IMR-90 (cell line): Measurements from ENCODE around the gene TMEM139. TPM values are rescaled to one million over a fixed set of nuclear protein-coding genes. Genes with fewer than 3 reads are reported as not detected.

Source experiments
- ATAC-seq: fragments of 200-7000 bp; cut with Tn5 transposase; 2 replicates; pipeline ENCODE4 v1.9.1; 2020; ENCODE audit warnings: low read depth, mild to moderate bottlenecking, moderate library complexity
- BruUV-seq: library from RNA; stranded (reverse); fragments of 400-500 nt; replicated peaks from 2 replicates; lab custom pipeline; 2021; lab: Mats Ljungman, UMichigan
- CTCF ChIA-PET: fragments of 300-600 bp; formaldehyde crosslinking; extraction: SDS; loops from one replicate; lab custom pipeline; 2021; ENCODE audit warnings: antibody characterized with exemption; lab: Yijun Ruan, JAX
- POLR2A ChIA-PET: fragments of 300-600 bp; sonication (Branson Sonifier 250); formaldehyde crosslinking; loops from one replicate; lab custom pipeline; 2022; ENCODE audit warnings: antibody characterized with exemption; ENCODE audit not compliant: unreplicated experiment; lab: Charles Lee
- DNase-seq: peaks from one replicate; pipeline ENCODE4 v3.0.0; 2013
- H2AFZ ChIP-seq: replicated peaks from 2 replicates; pipeline ENCODE3; 2013; ENCODE audit warnings: low read length, mild to moderate bottlenecking; ENCODE audit not compliant: poor library complexity
- H2AK5ac ChIP-seq: 2 replicates; pipeline ENCODE4 v1.6.1; 2013; ENCODE audit warnings: low read depth, low read length, inconsistent platforms
- H2AK9ac ChIP-seq: replicated peaks from 2 replicates; pipeline ENCODE3; 2013; ENCODE audit warnings: mild to moderate bottlenecking, low read depth, low read length, moderate library complexity; ENCODE audit not compliant: poor library complexity
- H2BK120ac ChIP-seq: 2 replicates; pipeline ENCODE4 v1.6.1; 2013; ENCODE audit warnings: low read depth, low read length, inconsistent platforms
- H2BK15ac ChIP-seq: 3 replicates; pipeline ENCODE4 v1.6.1; 2013; ENCODE audit warnings: low read depth, low read length, inconsistent platforms
- H2BK20ac ChIP-seq: 2 replicates; pipeline ENCODE4 v1.6.1; 2013; ENCODE audit warnings: low read depth, mild to moderate bottlenecking, inconsistent platforms, low read length, moderate library complexity
- H2BK5ac ChIP-seq: 2 replicates; pipeline ENCODE4 v1.6.1; 2013; ENCODE audit warnings: mild to moderate bottlenecking, low read depth, low read length, inconsistent platforms; ENCODE audit not compliant: poor library complexity, severe bottlenecking
- H3K14ac ChIP-seq: replicated peaks from 2 replicates; pipeline ENCODE4 v1.6.1; 2013; ENCODE audit warnings: low read depth, low read length, inconsistent platforms
- H3K18ac ChIP-seq: 2 replicates; pipeline ENCODE4 v1.6.1; 2013; ENCODE audit warnings: low read depth, low read length, control low read depth
- H3K23ac ChIP-seq: 2 replicates; pipeline ENCODE4 v1.6.1; 2013; ENCODE audit warnings: low read depth, low read length, inconsistent platforms
- H3K27ac ChIP-seq: 2 replicates; pipeline ENCODE4 v1.5.1; 2013; ENCODE audit warnings: mild to moderate bottlenecking, control low read depth, low read length; ENCODE audit not compliant: insufficient read depth
- H3K27me3 ChIP-seq: 2 replicates; pipeline ENCODE4 v1.6.1; 2013; ENCODE audit warnings: low read length; ENCODE audit not compliant: control insufficient read depth, insufficient read depth
- H3K36me3 ChIP-seq: 2 replicates; pipeline ENCODE4 v1.6.1; 2013; ENCODE audit warnings: low read length, mixed read lengths; ENCODE audit not compliant: control insufficient read depth, insufficient read depth
- H3K4ac ChIP-seq: 2 replicates; pipeline ENCODE4 v1.6.1; 2013; ENCODE audit warnings: low read depth, low read length, inconsistent platforms
- H3K4me1 ChIP-seq: 2 replicates; pipeline ENCODE4 v1.6.1; 2013; ENCODE audit warnings: low read length, mixed read lengths; ENCODE audit not compliant: control insufficient read depth, insufficient read depth
- H3K4me2 ChIP-seq: 2 replicates; pipeline ENCODE4 v1.6.1; 2013; ENCODE audit warnings: low read depth, mild to moderate bottlenecking, control low read depth, low read length, moderate library complexity
- H3K4me3 ChIP-seq: 2 replicates; pipeline ENCODE4 v1.5.1; 2013; ENCODE audit warnings: low read depth, mild to moderate bottlenecking, control low read depth, low read length, moderate library complexity; ENCODE audit not compliant: insufficient read depth
- H3K56ac ChIP-seq: 2 replicates; pipeline ENCODE4 v1.6.1; 2013; ENCODE audit warnings: low read length, inconsistent platforms; ENCODE audit not compliant: insufficient read depth; ENCODE audit errors: extremely low read depth
- H3K79me1 ChIP-seq, 2 experiments: 2 replicates each; pipeline ENCODE4 v1.6.1; 2013; ENCODE audit warnings: low read length in 2 of 2, inconsistent platforms in 1 of 2, low read depth in 1 of 2
- H3K9ac ChIP-seq: 2 replicates; pipeline ENCODE4 v1.6.1; 2013; ENCODE audit warnings: low read depth, low read length, control low read depth
- H3K9me1 ChIP-seq: 2 replicates; pipeline ENCODE4 v1.6.1; 2013; ENCODE audit warnings: low read length, inconsistent platforms; ENCODE audit not compliant: insufficient read depth
- H3K9me3 ChIP-seq: 2 replicates; pipeline ENCODE4 v1.6.1; 2013; ENCODE audit warnings: low read length; ENCODE audit not compliant: control insufficient read depth, insufficient read depth
- H4K20me1 ChIP-seq: 2 replicates; pipeline ENCODE4 v1.6.1; 2013; ENCODE audit warnings: low read length, inconsistent platforms; ENCODE audit not compliant: insufficient read depth
- H4K5ac ChIP-seq: 2 replicates; pipeline ENCODE4 v1.6.1; 2013; ENCODE audit warnings: mild to moderate bottlenecking, low read depth, low read length, control low read depth
- H4K8ac ChIP-seq, 2 experiments: 2 replicates each; pipeline ENCODE4 v1.6.1; 2013; ENCODE audit warnings: low read depth in 2 of 2, low read length in 2 of 2, control low read depth in 1 of 2, inconsistent platforms in 1 of 2
- H4K91ac ChIP-seq: 2 replicates; pipeline ENCODE4 v1.6.1; 2013; ENCODE audit warnings: low read depth, low read length, inconsistent platforms; ENCODE audit not compliant: insufficient read depth
- BHLHE40 ChIP-seq: fragments of 150-350 bp; IDR thresholded peaks from 2 replicates; pipeline ENCODE4 v1.6.1; 2016; ENCODE audit warnings: mild to moderate bottlenecking, low read depth, low read length
- CEBPB ChIP-seq: IDR thresholded peaks from 2 replicates; pipeline ENCODE4 v1.6.1; 2012; ENCODE audit warnings: low read depth, low read length, improper control_type of control experiment
- MAFK ChIP-seq: IDR thresholded peaks from 2 replicates; pipeline ENCODE4 v1.6.1; 2012; ENCODE audit warnings: low read depth, low read length, improper control_type of control experiment
- MAZ ChIP-seq: IDR thresholded peaks from 2 replicates; pipeline ENCODE4 v1.6.1; 2012; ENCODE audit warnings: low read depth, mild to moderate bottlenecking, low read length, improper control_type of control experiment, moderate library complexity, borderline replicate concordance
- MXI1 ChIP-seq: IDR thresholded peaks from 2 replicates; pipeline ENCODE4 v1.6.1; 2012; ENCODE audit warnings: low read depth, mild to moderate bottlenecking, low read length, moderate library complexity, borderline replicate concordance
- POLR2A ChIP-seq: IDR thresholded peaks from 2 replicates; pipeline ENCODE4 v1.6.1; 2012; ENCODE audit warnings: mild to moderate bottlenecking, low read depth, low read length
- RCOR1 ChIP-seq: IDR thresholded peaks from 2 replicates; pipeline ENCODE4 v1.6.1; 2012; ENCODE audit warnings: mild to moderate bottlenecking, low read length, improper control_type of control experiment; ENCODE audit not compliant: insufficient replicate concordance
- SMC3 ChIP-seq: fragments of 150-350 bp; IDR thresholded peaks from 2 replicates; pipeline ENCODE4 v1.6.1; 2016; ENCODE audit warnings: low read depth, mild to moderate bottlenecking, antibody characterized with exemption, low read length, moderate library complexity
- WGBS, 2 experiments: methylation state at CpG; one replicate each; pipeline versions ENCODE4 v1.1.5 to v1.1.7; 2013; ENCODE audit warnings: missing lambda C conversion rate in 2 of 2; ENCODE audit not compliant: insufficient read length in 1 of 2; ENCODE audit errors: extremely low coverage in 2 of 2; 5-methylcytosine and 5-hydroxymethylcytosine counted together
- dilution Hi-C: fragments of 300-500 bp; cut with HindIII; formaldehyde crosslinking; loops from one replicate; pipeline ENCODE4 v1.14.3; 2018; ENCODE audit warnings: low sequenced_read_pairs; ENCODE audit not compliant: unreplicated experiment
- in situ Hi-C: fragments of 300-500 bp; cut with MboI; formaldehyde crosslinking; loops from 3 replicates; pipeline ENCODE4 v1.14.3; 2019; ENCODE audit warnings: low sequenced_read_pairs, inconsistent platforms, mixed read lengths
- intact Hi-C: fragments of 100-400 bp; cut with micrococcal nuclease; formaldehyde crosslinking; loops from 2 replicates; pipeline ENCODE4 v1.10.0; 2022
- polyA plus RNA-seq, 3 experiments: library from polyadenylated mRNA; depleted of rRNA; stranded (reverse); fragments of >200 nt; gene quantifications; 2 replicates each; pipeline ENCODE4 v1.2.3, GENCODE V29; 2012; ENCODE audit warnings: low replicate concordance in 1 of 3
- total RNA-seq: library from RNA; depleted of rRNA; stranded (reverse); fragments of >200 nt; gene quantifications from 2 replicates; pipeline ENCODE4 v1.2.3, GENCODE V29; 2012

Gene TMEM139
- total and polyA plus RNA-seq, 2 of the 4 experiments (the other 2 are of a cell fraction), result 0.07 TPM; not detected in 1

GRCh38 chr7:143269251-143269650 is 15.5 kb upstream of the TMEM139 start:
- no peak overlapping the region for H2AFZ ChIP-seq
- no peak overlapping the region for H4K8ac ChIP-seq
- H3K9ac ChIP-seq, result no peak overlapping the region
- peaks cover 4% of the 10 kb centered on the region; the same call in 1 of the 2 replicates for H3K9me1 ChIP-seq
- no peak overlapping the region for H3K4me2 ChIP-seq
- no peak overlapping the region for H2BK120ac ChIP-seq
- no peaks in the 10 kb centered on the region for H3K9me3 ChIP-seq
- no peak overlapping the region for H3K4me3 ChIP-seq
- H2BK20ac ChIP-seq, result no peak overlapping the region
- no peak for ATAC-seq
- H3K56ac ChIP-seq, result no peak overlapping the region
- TF ChIP-seq BHLHE40 (no peak), POLR2A (no peak), MAFK (no peak), SMC3 (no peak), MXI1 (no peak), CEBPB (no peak), RCOR1 (no peak), MAZ (no peak)
- dilution Hi-C loops (no loop called here), in situ Hi-C loops (no loop called here), intact Hi-C loops (no loop called here)
- H3K27me3 ChIP-seq, result no peaks in the 10 kb centered on the region
- peaks cover 2% of the 10 kb centered on the region; the same call in 1 of the 2 replicates for H3K4me1 ChIP-seq
- POLR2A ChIA-PET, result no interaction called here
- H2BK5ac ChIP-seq, result no peak overlapping the region
- WGBS, 2 experiments, result 100% methylated on average over 2 of the region's 5 CpGs; no CpG with 5 or more reads in 1 of the 2 experiments
- no peak overlapping the region for H2AK5ac ChIP-seq
- H2AK9ac ChIP-seq, result no peak overlapping the region
- H3K23ac ChIP-seq, result no peak overlapping the region
- H3K18ac ChIP-seq, result no peak overlapping the region
- H4K91ac ChIP-seq, result no peak overlapping the region
- no peaks in the 10 kb centered on the region for H4K20me1 ChIP-seq
- H3K36me3 ChIP-seq, result peaks cover 22% of the 10 kb centered on the region
- no peak overlapping the region for H3K4ac ChIP-seq
- no peak overlapping the region for H2BK15ac ChIP-seq
- no peak overlapping the region for H3K27ac ChIP-seq
- DNase-seq, result no peak
- no peak overlapping the region for H4K5ac ChIP-seq
- CTCF ChIA-PET, result no interaction called here
- no TSS peak for BruUV-seq
- H3K14ac ChIP-seq, result no peak overlapping the region
- H3K79me1 ChIP-seq, result peaks cover 0 to 10% of the 10 kb centered on the region in 2 experiments; a peak in 3 of 4 replicates
